Measurements from ENCODE around the gene FHIT. TPM values are rescaled to one million over a fixed set of nuclear protein-coding genes. Genes with fewer than 3 reads are reported as not detected.

The FHIT gene
- total RNA-seq, 1 donor from 2014 or later, result 16.1 TPM

DNA sequence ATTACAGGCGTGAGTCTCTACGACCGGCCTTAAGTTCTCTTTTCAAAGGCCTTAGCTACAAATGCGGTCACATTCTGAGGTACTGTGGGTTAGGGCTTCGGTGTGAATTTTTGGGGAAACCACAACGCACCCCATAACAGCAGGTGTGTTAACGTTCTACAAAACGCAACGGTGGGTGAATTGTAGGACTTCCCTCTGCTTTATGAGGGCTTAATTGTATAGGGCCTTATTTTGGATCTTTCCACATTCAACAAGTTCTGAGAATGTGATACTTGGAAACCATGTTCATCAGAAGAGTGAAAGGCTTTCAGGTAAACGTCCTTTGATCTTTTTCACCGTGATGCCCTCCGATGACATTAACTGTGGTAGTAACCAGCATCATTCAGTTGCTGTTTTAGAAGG lies 1202.8 kb downstream of the FHIT start:
- H3K4me1 Mint-ChIP-seq (ENCODE audit: low read depth), result peaks cover 5% of the 10 kb centered on the region
- H3K36me3 Mint-ChIP-seq (ENCODE audit: insufficient read depth), result no peaks in the 10 kb centered on the region
- DNase-seq (ENCODE audit: low spot score, unreplicated experiment), result no peak
- H3K9me3 Mint-ChIP-seq (ENCODE audit: low read depth), result peaks cover 8% of the 10 kb centered on the region
- H3K27me3 Mint-ChIP-seq, result no peaks in the 10 kb centered on the region
- H3K4me3 Mint-ChIP-seq (ENCODE audit: low read depth), result no peak overlapping the region
- H3K27ac Mint-ChIP-seq, result no peak overlapping the region
- TF ChIP-seq, protein P1, sequence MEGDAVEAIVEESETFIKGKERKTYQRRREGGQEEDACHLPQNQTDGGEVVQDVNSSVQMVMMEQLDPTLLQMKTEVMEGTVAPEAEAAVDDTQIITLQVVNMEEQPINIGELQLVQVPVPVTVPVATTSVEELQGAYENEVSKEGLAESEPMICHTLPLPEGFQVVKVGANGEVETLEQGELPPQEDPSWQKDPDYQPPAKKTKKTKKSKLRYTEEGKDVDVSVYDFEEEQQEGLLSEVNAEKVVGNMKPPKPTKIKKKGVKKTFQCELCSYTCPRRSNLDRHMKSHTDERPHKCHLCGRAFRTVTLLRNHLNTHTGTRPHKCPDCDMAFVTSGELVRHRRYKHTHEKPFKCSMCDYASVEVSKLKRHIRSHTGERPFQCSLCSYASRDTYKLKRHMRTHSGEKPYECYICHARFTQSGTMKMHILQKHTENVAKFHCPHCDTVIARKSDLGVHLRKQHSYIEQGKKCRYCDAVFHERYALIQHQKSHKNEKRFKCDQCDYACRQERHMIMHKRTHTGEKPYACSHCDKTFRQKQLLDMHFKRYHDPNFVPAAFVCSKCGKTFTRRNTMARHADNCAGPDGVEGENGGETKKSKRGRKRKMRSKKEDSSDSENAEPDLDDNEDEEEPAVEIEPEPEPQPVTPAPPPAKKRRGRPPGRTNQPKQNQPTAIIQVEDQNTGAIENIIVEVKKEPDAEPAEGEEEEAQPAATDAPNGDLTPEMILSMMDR (IDR thresholded peaks at IDR 0.05; ENCODE audit: unreplicated experiment), result no peak

DNA sequence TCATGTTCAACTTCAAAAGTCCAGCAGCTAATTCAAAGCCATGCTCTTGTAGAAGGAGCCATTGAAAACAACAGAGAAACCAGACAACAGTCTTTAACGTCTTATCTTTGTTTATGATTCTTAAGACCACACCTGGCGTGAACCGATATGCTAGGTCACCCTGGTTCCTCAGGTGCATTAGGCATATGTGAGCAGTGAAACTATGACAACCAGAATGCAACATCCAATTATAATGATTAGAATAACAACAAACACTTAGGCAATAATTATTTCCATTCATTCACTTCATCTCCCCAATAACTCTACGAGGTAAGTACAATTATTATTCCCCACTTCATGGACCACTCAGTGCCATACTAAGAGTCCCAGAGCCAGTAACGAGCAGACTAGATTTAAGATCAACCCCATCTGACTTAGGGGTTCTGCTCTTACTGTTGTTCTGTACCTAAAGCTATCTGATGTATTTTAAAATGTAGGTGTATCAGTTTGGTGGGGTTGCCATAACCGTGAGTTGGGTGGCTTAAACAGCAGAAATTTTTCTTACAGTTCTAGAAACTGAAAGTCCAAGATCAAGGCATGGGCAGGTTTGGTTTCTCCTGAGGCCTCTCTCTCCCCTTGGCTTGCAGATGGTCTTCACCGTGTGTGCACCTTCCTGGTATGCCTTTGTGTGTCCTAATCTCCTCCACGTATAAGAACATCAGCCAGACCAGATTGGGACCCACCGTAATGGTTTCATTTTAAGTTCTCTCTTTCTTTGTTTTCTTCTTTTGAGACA lies 1203.6 kb downstream of the FHIT start:
- no peak overlapping the region for H3K27ac Mint-ChIP-seq
- H3K36me3 Mint-ChIP-seq (ENCODE audit: insufficient read depth), result no peaks in the 10 kb centered on the region
- H3K9me3 Mint-ChIP-seq (ENCODE audit: low read depth), result peaks cover 8% of the 10 kb centered on the region
- TF ChIP-seq, protein P1 (IDR thresholded peaks at IDR 0.05; ENCODE audit: unreplicated experiment), result no peak
- no peak overlapping the region for H3K4me3 Mint-ChIP-seq (ENCODE audit: low read depth)
- H3K4me1 Mint-ChIP-seq (ENCODE audit: low read depth), result peaks cover 5% of the 10 kb centered on the region
- DNase-seq (ENCODE audit: low spot score, unreplicated experiment), result no peak
- H3K27me3 Mint-ChIP-seq, result no peaks in the 10 kb centered on the region

DNA sequence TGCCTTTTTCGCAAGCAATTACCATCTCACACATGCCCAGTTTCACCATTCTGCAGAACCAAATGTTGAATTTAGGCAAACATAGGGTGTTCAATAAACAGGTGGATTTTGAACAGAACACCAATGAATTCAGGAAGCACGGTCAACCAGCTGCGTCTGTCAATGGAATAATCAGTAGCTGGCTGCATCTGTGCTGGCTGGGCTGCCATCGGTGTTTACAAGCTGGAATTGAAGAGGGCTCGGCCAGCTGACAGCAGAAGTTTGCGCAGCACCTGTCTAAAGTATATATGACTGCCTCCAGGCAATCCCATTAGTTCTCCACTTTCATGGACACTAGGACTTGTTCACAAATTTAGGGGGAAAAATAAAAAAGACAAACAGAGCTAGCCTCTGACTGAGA lies 1205.0 kb downstream of the FHIT start:
- no peaks in the 10 kb centered on the region for H3K27me3 Mint-ChIP-seq
- H3K36me3 Mint-ChIP-seq (ENCODE audit: insufficient read depth), result no peaks in the 10 kb centered on the region
- H3K27ac Mint-ChIP-seq, result peak overlapping the region; percentile 30
- H3K4me3 Mint-ChIP-seq (ENCODE audit: low read depth), result no peak overlapping the region
- peaks cover 8% of the 10 kb centered on the region for H3K9me3 Mint-ChIP-seq (ENCODE audit: low read depth)
- TF ChIP-seq, protein P1 (IDR thresholded peaks at IDR 0.05; ENCODE audit: unreplicated experiment), result no peak
- no peak for DNase-seq (ENCODE audit: low spot score, unreplicated experiment)
- H3K4me1 Mint-ChIP-seq (ENCODE audit: low read depth), result peaks cover 5% of the 10 kb centered on the region

DNA sequence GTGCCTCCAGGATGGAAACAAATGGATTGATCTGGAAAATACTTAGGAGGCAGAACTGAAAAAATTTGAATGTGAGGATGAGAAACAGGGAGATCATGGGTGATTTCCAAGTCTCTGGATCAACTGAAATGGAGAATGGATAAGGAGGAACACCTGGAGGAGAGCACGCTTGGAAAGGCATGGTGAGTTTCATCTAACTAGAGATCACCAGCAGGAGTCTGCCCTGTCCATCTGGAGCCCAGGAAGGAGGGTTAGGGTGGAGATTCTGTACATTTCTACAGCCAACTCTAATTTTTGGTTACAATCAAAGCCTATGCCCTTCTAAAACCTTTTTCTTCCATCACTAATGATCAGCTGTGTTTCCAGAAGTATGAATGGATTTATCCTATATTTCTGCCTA lies 1205.6 kb downstream of the FHIT start:
- Mint-ChIP-seq H3K9me3 (ENCODE audit: low read depth) (peaks cover 8% of the 10 kb centered on the region), H3K27ac (peak overlapping the region; percentile 30), H3K36me3 (ENCODE audit: insufficient read depth) (no peaks in the 10 kb centered on the region), H3K4me3 (ENCODE audit: low read depth) (no peak overlapping the region), H3K27me3 (no peaks in the 10 kb centered on the region), H3K4me1 (ENCODE audit: low read depth) (peaks cover 5% of the 10 kb centered on the region)
- no peak for DNase-seq (ENCODE audit: low spot score, unreplicated experiment)
- TF ChIP-seq, protein P1 (IDR thresholded peaks at IDR 0.05; ENCODE audit: unreplicated experiment), result no peak

DNA sequence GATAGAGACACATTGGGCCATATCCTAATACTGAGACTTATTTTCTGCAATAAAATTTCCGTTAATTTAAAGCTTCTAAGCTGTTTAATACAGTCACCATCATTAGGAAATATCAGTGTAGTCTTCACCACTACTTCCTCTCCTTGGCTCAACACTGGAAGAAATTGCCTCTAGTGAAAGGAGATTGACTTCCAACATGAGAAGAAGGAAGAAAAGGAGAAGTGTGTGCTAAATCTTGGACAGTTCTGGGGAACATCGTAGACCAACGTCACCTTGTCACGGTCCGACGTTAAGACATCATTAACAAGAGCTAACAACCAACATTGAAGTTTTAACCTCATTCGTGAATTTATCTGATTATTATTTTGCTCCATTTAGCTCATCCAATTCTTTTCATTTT lies 1214.4 kb downstream of the FHIT start:
- Mint-ChIP-seq H3K27ac (no peak overlapping the region), H3K27me3 (no peaks in the 10 kb centered on the region), H3K4me1 (ENCODE audit: low read depth) (no peaks in the 10 kb centered on the region), H3K9me3 (ENCODE audit: low read depth) (peaks cover 7% of the 10 kb centered on the region), H3K4me3 (ENCODE audit: low read depth) (no peak overlapping the region), H3K36me3 (ENCODE audit: insufficient read depth) (no peaks in the 10 kb centered on the region)
- DNase-seq (ENCODE audit: low spot score, unreplicated experiment), result no peak
- TF ChIP-seq, protein P1 (IDR thresholded peaks at IDR 0.05; ENCODE audit: unreplicated experiment), result no peak
